ENCODE results near the gene SLC22A12.

SLC22A12 gene

GRCh38 chr11:64605656-64606585, 14.9 kb downstream of the SLC22A12 start:
- DNase-seq = no peak

GRCh38 chr11:64606796-64607380, 15.9 kb downstream of the SLC22A12 start:
- DNase-seq = no peak

- no peak for DNase-seq
These were observed 16.5 kb downstream of the SLC22A12 start for GRCh38 chr11:64607381-64607985.

GRCh38 chr11:64608046-64608445, 17.0 kb downstream of the SLC22A12 start:
- DNase-seq = no peak

- DNase-seq = no peak
These were observed 17.6 kb downstream of the SLC22A12 start for GRCh38 chr11:64608636-64609035.

- DNase-seq = no peak
These were observed 18.5 kb downstream of the SLC22A12 start for GRCh38 chr11:64609436-64610047.

GRCh38 chr11:64610596-64610995, 19.6 kb downstream of the SLC22A12 start:
- DNase-seq = no peak

- no peak for DNase-seq
These were observed 20.2 kb downstream of the SLC22A12 start for GRCh38 chr11:64611176-64611575.

GRCh38 chr11:64611869-64612646, 21.0 kb downstream of the SLC22A12 start:
- DNase-seq = no peak

- no peak for DNase-seq
These were observed 22.6 kb downstream of the SLC22A12 start for GRCh38 chr11:64613648-64614047.

- DNase-seq = no peak
These were observed 23.9 kb downstream of the SLC22A12 start for GRCh38 chr11:64614917-64615316.

- no peak for DNase-seq
These were observed 25.8 kb downstream of the SLC22A12 start for GRCh38 chr11:64616817-64617216.

GRCh38 chr11:64619196-64619595, 28.2 kb downstream of the SLC22A12 start:
- DNase-seq = no peak

- DNase-seq = no peak
These were observed 28.9 kb downstream of the SLC22A12 start for GRCh38 chr11:64619811-64620380.

- DNase-seq = no peak
These were observed 29.5 kb downstream of the SLC22A12 start for GRCh38 chr11:64620381-64620971.

GRCh38 chr11:64621283-64622019, 30.4 kb downstream of the SLC22A12 start:
- DNase-seq = no peak

GRCh38 chr11:64622681-64623080, 31.7 kb downstream of the SLC22A12 start:
- no peak for DNase-seq

GRCh38 chr11:64624883-64625481, 34.0 kb downstream of the SLC22A12 start:
- no peak for DNase-seq

GRCh38 chr11:64626637-64627036, 35.6 kb downstream of the SLC22A12 start:
- DNase-seq = no peak

- no peak for DNase-seq
These were observed 36.4 kb downstream of the SLC22A12 start for GRCh38 chr11:64627371-64627770.

GRCh38 chr11:64628596-64628995, 37.6 kb downstream of the SLC22A12 start:
- DNase-seq = no peak
